Thoracic aorta (tissue), 2 donors: ENCODE data around the gene P2RY13. TPM values are rescaled to one million over a fixed set of nuclear protein-coding genes. Genes with fewer than 3 reads are reported as not detected.

Source experiments
- ATAC-seq: fragments of 150-250 bp; one replicate; pipeline ENCODE4 v1.8.0; 2017; ENCODE audit warnings: low read depth; ENCODE audit not compliant: insufficient number of reproducible peaks, low FRiP score
- DNase-seq: peaks from one replicate; pipeline ENCODE4 v3.0.0-alpha.2; 2020; ENCODE audit warnings: low spot score
- H3K27ac ChIP-seq, 2 donors: fragments of 200-600 bp; sonication (generic); 1 replicate in 1 of 2; 2 replicates in 1 of 2; pipeline ENCODE4 v1.5.1; 2016; ENCODE audit warnings: mild to moderate bottlenecking in 2 of 2, moderate library complexity in 2 of 2
- H3K27me3 ChIP-seq: fragments of 200-600 bp; sonication (generic); replicated peaks from 2 replicates; pipeline ENCODE4 v1.6.0; 2016; ENCODE audit warnings: mild to moderate bottlenecking; ENCODE audit not compliant: insufficient read depth
- H3K36me3 ChIP-seq: fragments of 200-600 bp; sonication (generic); one replicate; pipeline ENCODE4 v1.5.1; 2016
- H3K4me1 ChIP-seq, 2 donors: fragments of 200-600 bp; sonication (generic); 1 replicate in 1 of 2; 2 replicates in 1 of 2; pipeline versions ENCODE4 v1.5.1 to v1.6.0; 2016; ENCODE audit warnings: low read depth in 2 of 2, mild to moderate bottlenecking in 1 of 2; ENCODE audit not compliant: control insufficient read depth in 1 of 2
- H3K4me3 ChIP-seq: fragments of 200-600 bp; sonication (generic); 2 replicates; pipeline ENCODE4 v1.5.1; 2016; ENCODE audit warnings: mild to moderate bottlenecking
- H3K9me3 ChIP-seq: fragments of 200-600 bp; sonication (generic); 2 replicates; pipeline ENCODE4 v1.5.1; 2016
- CTCF ChIP-seq: fragments of 200-600 bp; sonication (generic); IDR thresholded peaks from one replicate; pipeline ENCODE4 v1.5.1; 2019; ENCODE audit warnings: antibody characterized with exemption
- total RNA-seq, 2 donors: library from RNA; depleted of rRNA; stranded (reverse); fragments of >200 nt; gene quantifications; one replicate each; pipeline versions ENCODE4 v1.1.0 to v1.2.3, GENCODE V29; 2016

P2RY13 gene
- total RNA-seq, 2 donors from 2014 or later, result 1.4 to 3.0 TPM

- no peaks in the 10 kb centered on the region for H3K27me3 ChIP-seq
- no peak overlapping the region for H3K27ac ChIP-seq
- TF ChIP-seq CTCF, result no peak
- H3K4me3 ChIP-seq, result no peak overlapping the region
- no peaks in the 10 kb centered on the region for H3K4me1 ChIP-seq
- DNase-seq, result no peak
- no peak for ATAC-seq
- no peaks in the 10 kb centered on the region for H3K9me3 ChIP-seq
- H3K36me3 ChIP-seq, result no peaks in the 10 kb centered on the region
Observed at GRCh38 chr3:151318991-151319390, 10.4 kb downstream of the P2RY13 start.

- Histone ChIP-seq H3K36me3 (no peaks in the 10 kb centered on the region), H3K9me3 (no peaks in the 10 kb centered on the region), H3K27ac (no peak overlapping the region), H3K4me3 (no peak overlapping the region), H3K27me3 (no peaks in the 10 kb centered on the region), H3K4me1 (no peaks in the 10 kb centered on the region)
- ATAC-seq, result no peak
- TF ChIP-seq CTCF, result no peak
- DNase-seq, result no peak
Observed at GRCh38 chr3:151318313-151318712, 11.0 kb downstream of the P2RY13 start.

GRCh38 chr3:151316267-151316991 is 12.9 kb downstream of the P2RY13 start, which contains the start of gene GPR87:
Gene GPR87 (minus strand): TSS chr3:151316820. CDS start chr3:151300100, 16,720 bp downstream.
- Histone ChIP-seq H3K4me3 (no peak within 1 kb of the TSS), H3K27ac (no peak within 1 kb of the TSS), H3K27me3 (no peaks in the 10 kb centered on the region), H3K36me3 (no peaks in the 10 kb centered on the region), H3K4me1 (no peaks in the 10 kb centered on the region), H3K9me3 (no peaks in the 10 kb centered on the region)
- DNase-seq, result no peak
- no peak for TF ChIP-seq CTCF
- no peak for ATAC-seq

- no peaks in the 10 kb centered on the region for H3K27me3 ChIP-seq
- no peak overlapping the region for H3K27ac ChIP-seq
- H3K4me3 ChIP-seq, result no peak overlapping the region
- no peak for TF ChIP-seq CTCF
- no peak for ATAC-seq
- H3K9me3 ChIP-seq, result no peaks in the 10 kb centered on the region
- no peaks in the 10 kb centered on the region for H3K4me1 ChIP-seq
- no peaks in the 10 kb centered on the region for H3K36me3 ChIP-seq
- no peak for DNase-seq
Observed at GRCh38 chr3:151315846-151316245, 13.5 kb downstream of the P2RY13 start.

- no peaks in the 10 kb centered on the region for H3K4me1 ChIP-seq
- no peaks in the 10 kb centered on the region for H3K9me3 ChIP-seq
- DNase-seq (no peak), ATAC-seq (no peak)
- H3K4me3 ChIP-seq, result no peak overlapping the region
- no peaks in the 10 kb centered on the region for H3K27me3 ChIP-seq
- H3K36me3 ChIP-seq, result no peaks in the 10 kb centered on the region
- H3K27ac ChIP-seq, result no peak overlapping the region
- no peak for TF ChIP-seq CTCF
Observed at GRCh38 chr3:151315136-151315535, 14.2 kb downstream of the P2RY13 start.
